ENCODE results near the gene TMED3. TPM values are rescaled to one million over a fixed set of nuclear protein-coding genes. Genes with fewer than 3 reads are reported as not detected.
"Not testable (repeated sequence)": the region's sequence is repeated elsewhere in the genome, so short reads cannot be mapped to it uniquely, and the experiment has no call there.

Gene TMED3
- polyA plus RNA-seq, 3 donors: 27.8 to 47.5 (median 42.5) TPM

- Histone ChIP-seq H3K4me1 (ENCODE audit: control insufficient read depth in 1 of 2, insufficient read depth in 2 of 2, low read length in 2 of 2) (peaks cover 11 to 16% of the 10 kb centered on the region in 2 donors), H3K9ac (ENCODE audit: insufficient read depth, low read length, poor library complexity, severe bottlenecking) (no peak overlapping the region), H3K9me3 (replicated peaks in 1 of 2; ENCODE audit: control insufficient read depth in 1 of 2, insufficient read depth in 1 of 2, low read length in 2 of 2) (no peaks in the 10 kb centered on the region), H3K27me3 (ENCODE audit: control insufficient read depth in 2 of 2, insufficient read depth in 2 of 2, low read length in 2 of 2) (no peaks in the 10 kb centered on the region), H2AFZ (ENCODE audit: insufficient read depth, low read depth, low read length, poor library complexity, severe bottlenecking) (no peak overlapping the region), H3K4me3 (replicated peaks in 1 of 3; ENCODE audit: low read depth in 2 of 3, low read length in 3 of 3) (no peak overlapping the region), H3K27ac (ENCODE audit: low read depth in 1 of 2, low read length in 2 of 2) (no peak overlapping the region), H3K4me2 (replicated peaks; ENCODE audit: extremely low read depth, low read length, poor library complexity, severe bottlenecking) (no peak overlapping the region), H3K79me2 (ENCODE audit: insufficient read depth, low read length) (peaks cover 14% of the 10 kb centered on the region), H3K36me3 (replicated peaks in 1 of 2; ENCODE audit: control insufficient read depth in 1 of 2, insufficient read depth in 2 of 2, low read length in 2 of 2) (peaks cover 65 to 74% of the 10 kb centered on the region in 2 donors), H4K20me1 (ENCODE audit: insufficient read depth, low read length) (peaks cover under 1% of the 10 kb centered on the region)
- no peak overlapping the region for H3K4me3 Mint-ChIP-seq
- peaks cover 68 to 72% of the 10 kb centered on the region in 2 donors for H3K36me3 Mint-ChIP-seq
- 76% methylated on average over 6 of the region's 10 CpGs for WGBS (ENCODE audit: insufficient coverage)
- TF ChIP-seq CTCF (IDR thresholded peaks at IDR 0.05): no peak
- peaks cover 12% of the 10 kb centered on the region for H3K4me1 Mint-ChIP-seq
- no peaks in the 10 kb centered on the region for H3K27me3 Mint-ChIP-seq (ENCODE audit: low read depth in 3 of 3)
- peaks cover 0 to 7% (median 2%) of the 10 kb centered on the region in 7 donors for H3K9me3 Mint-ChIP-seq
- intact Hi-C loops (cut with micrococcal nuclease): no loop called here
- no peak for DNase-seq
- peak overlapping the region in 4 of 7 donors; percentile 1 to 53 (median 8) for H3K27ac Mint-ChIP-seq
These were observed 4.9 kb downstream of the TMED3 start for GRCh38 chr15:79315623-79316328.

DNA sequence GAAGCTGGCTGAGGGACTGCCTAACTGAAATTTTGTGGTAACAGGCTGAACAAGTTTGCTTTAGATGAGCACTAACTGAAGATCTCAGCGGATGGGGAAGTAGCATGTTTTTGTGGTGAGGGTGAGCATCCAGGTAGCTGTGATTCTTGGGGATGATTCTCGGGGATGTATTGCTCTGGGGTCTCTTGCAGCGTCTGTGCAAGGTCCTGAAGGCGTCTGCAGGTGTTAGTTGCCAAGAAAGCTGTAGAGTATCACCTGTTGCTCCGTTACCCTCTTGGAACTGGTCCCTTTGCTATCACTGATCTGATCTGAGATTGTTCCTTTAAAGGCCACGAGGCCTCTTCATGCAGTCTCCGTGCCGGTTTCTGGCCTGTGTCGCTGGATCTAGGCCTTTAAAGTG is 6.0 kb downstream of the TMED3 start:
- peaks cover 6% of the 10 kb centered on the region for H3K79me2 ChIP-seq (ENCODE audit: insufficient read depth, low read length)
- peaks cover 0 to 7% (median 2%) of the 10 kb centered on the region in 7 donors for H3K9me3 Mint-ChIP-seq
- no peak overlapping the region for H3K27ac Mint-ChIP-seq
- no peaks in the 10 kb centered on the region for H3K27me3 ChIP-seq (ENCODE audit: control insufficient read depth in 2 of 2, insufficient read depth in 2 of 2, low read length in 2 of 2)
- peaks cover 4% of the 10 kb centered on the region for H4K20me1 ChIP-seq (ENCODE audit: insufficient read depth, low read length)
- no peak overlapping the region for H3K27ac ChIP-seq (ENCODE audit: low read depth in 1 of 2, low read length in 2 of 2)
- no peak overlapping the region for H3K4me2 ChIP-seq (replicated peaks; ENCODE audit: extremely low read depth, low read length, poor library complexity, severe bottlenecking)
- no peak overlapping the region for H3K9ac ChIP-seq (ENCODE audit: insufficient read depth, low read length, poor library complexity, severe bottlenecking)
- H3K27me3 Mint-ChIP-seq (ENCODE audit: low read depth in 3 of 3): no peaks in the 10 kb centered on the region
- 93% methylated on average over 8 of the region's 9 CpGs for WGBS (ENCODE audit: insufficient coverage)
- DNase-seq: no peak
- peaks cover 8% of the 10 kb centered on the region for H3K4me1 Mint-ChIP-seq
- H3K36me3 ChIP-seq (replicated peaks in 1 of 2; ENCODE audit: control insufficient read depth in 1 of 2, insufficient read depth in 2 of 2, low read length in 2 of 2): peaks cover 75 to 85% of the 10 kb centered on the region in 2 donors
- no peak overlapping the region for H3K4me3 ChIP-seq (replicated peaks in 1 of 3; ENCODE audit: low read depth in 2 of 3, low read length in 3 of 3)
- H2AFZ ChIP-seq (ENCODE audit: insufficient read depth, low read depth, low read length, poor library complexity, severe bottlenecking): no peak overlapping the region
- TF ChIP-seq CTCF (IDR thresholded peaks at IDR 0.05): no peak
- intact Hi-C loops (cut with micrococcal nuclease): no loop called here
- peaks cover 5 to 7% of the 10 kb centered on the region in 2 donors for H3K4me1 ChIP-seq (ENCODE audit: control insufficient read depth in 1 of 2, insufficient read depth in 2 of 2, low read length in 2 of 2)
- H3K36me3 Mint-ChIP-seq: peaks cover 76 to 80% of the 10 kb centered on the region in 2 donors
- no peaks in the 10 kb centered on the region for H3K9me3 ChIP-seq (replicated peaks in 1 of 2; ENCODE audit: control insufficient read depth in 1 of 2, insufficient read depth in 1 of 2, low read length in 2 of 2)
- no peak overlapping the region for H3K4me3 Mint-ChIP-seq

DNA sequence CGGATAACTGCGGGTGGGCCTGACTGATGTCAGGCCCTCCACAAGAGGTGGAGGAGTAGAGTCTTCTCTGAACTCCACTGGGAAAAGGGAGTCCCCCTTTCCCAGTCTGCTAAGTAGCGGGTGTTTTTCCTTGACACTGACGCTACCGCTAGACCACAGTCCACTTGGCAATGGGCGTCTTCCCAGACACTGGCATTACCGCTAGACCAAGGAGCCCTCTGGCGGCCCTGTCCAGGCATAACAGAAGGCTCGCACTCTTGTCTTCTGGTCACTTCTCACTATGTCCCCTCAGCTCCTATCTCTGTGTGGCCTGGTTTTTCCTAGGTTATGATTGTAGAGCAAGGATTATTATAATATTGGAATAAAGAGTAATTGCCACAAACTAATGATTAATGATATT is 9.1 kb downstream of the TMED3 start:
- H3K27me3 ChIP-seq (ENCODE audit: control insufficient read depth in 2 of 2, insufficient read depth in 2 of 2, low read length in 2 of 2); H3K27me3 Mint-ChIP-seq (ENCODE audit: low read depth in 3 of 3); H3K9ac ChIP-seq (ENCODE audit: insufficient read depth, low read length, poor library complexity, severe bottlenecking); H3K9me3 ChIP-seq (replicated peaks in 1 of 2; ENCODE audit: control insufficient read depth in 1 of 2, insufficient read depth in 1 of 2, low read length in 2 of 2); H3K4me3 ChIP-seq (replicated peaks in 1 of 3; ENCODE audit: low read depth in 2 of 3, low read length in 3 of 3); H3K79me2 ChIP-seq (ENCODE audit: insufficient read depth, low read length); H3K4me2 ChIP-seq (replicated peaks; ENCODE audit: extremely low read depth, low read length, poor library complexity, severe bottlenecking); DNase-seq; intact Hi-C loops (cut with micrococcal nuclease); H3K9me3 Mint-ChIP-seq; H3K4me1 ChIP-seq (ENCODE audit: control insufficient read depth in 1 of 2, insufficient read depth in 2 of 2, low read length in 2 of 2); H3K27ac ChIP-seq (ENCODE audit: low read depth in 1 of 2, low read length in 2 of 2); H3K27ac Mint-ChIP-seq; H4K20me1 ChIP-seq (ENCODE audit: insufficient read depth, low read length); H3K4me3 Mint-ChIP-seq; H3K4me1 Mint-ChIP-seq; H2AFZ ChIP-seq (ENCODE audit: insufficient read depth, low read depth, low read length, poor library complexity, severe bottlenecking): not testable (repeated sequence)
- H3K36me3 ChIP-seq (replicated peaks in 1 of 2; ENCODE audit: control insufficient read depth in 1 of 2, insufficient read depth in 2 of 2, low read length in 2 of 2): peaks cover 75 to 89% of the 10 kb centered on the region in 2 donors
- peaks cover 78 to 86% of the 10 kb centered on the region in 2 donors for H3K36me3 Mint-ChIP-seq
- WGBS (ENCODE audit: insufficient coverage): 98% methylated on average over 6 of the region's 9 CpGs
